Neural cell (in vitro differentiated cells): ENCODE data around the gene WDR26.

Experiments
- CTCF ChIP-seq: fragments of 450-650 bp; IDR thresholded peaks from 2 replicates; pipeline ENCODE4 v1.5.1; 2014; ENCODE audit warnings: antibody characterized with exemption, mild to moderate bottlenecking, moderate library complexity; ENCODE audit not compliant: poor library complexity, severe bottlenecking
- TAF1 ChIP-seq: IDR thresholded peaks from 2 replicates; pipeline ENCODE4 v1.6.1; 2012; ENCODE audit warnings: low read depth

- no peak for TF ChIP-seq CTCF
- no peak for TF ChIP-seq TAF1
Observed at GRCh38 chr1:224387302-224387912, 47.2 kb downstream of the WDR26 start.
